GM21360 (cell line): ENCODE results near the gene PWWP2B.

Source experiments
- ATAC-seq: cut with Tn5 transposase; IDR thresholded peaks from one replicate; pipeline ENCODE4 v1.9.1; 2021; ENCODE audit warnings: mild to moderate bottlenecking, moderate library complexity; ENCODE audit not compliant: unreplicated experiment

Gene PWWP2B

DNA sequence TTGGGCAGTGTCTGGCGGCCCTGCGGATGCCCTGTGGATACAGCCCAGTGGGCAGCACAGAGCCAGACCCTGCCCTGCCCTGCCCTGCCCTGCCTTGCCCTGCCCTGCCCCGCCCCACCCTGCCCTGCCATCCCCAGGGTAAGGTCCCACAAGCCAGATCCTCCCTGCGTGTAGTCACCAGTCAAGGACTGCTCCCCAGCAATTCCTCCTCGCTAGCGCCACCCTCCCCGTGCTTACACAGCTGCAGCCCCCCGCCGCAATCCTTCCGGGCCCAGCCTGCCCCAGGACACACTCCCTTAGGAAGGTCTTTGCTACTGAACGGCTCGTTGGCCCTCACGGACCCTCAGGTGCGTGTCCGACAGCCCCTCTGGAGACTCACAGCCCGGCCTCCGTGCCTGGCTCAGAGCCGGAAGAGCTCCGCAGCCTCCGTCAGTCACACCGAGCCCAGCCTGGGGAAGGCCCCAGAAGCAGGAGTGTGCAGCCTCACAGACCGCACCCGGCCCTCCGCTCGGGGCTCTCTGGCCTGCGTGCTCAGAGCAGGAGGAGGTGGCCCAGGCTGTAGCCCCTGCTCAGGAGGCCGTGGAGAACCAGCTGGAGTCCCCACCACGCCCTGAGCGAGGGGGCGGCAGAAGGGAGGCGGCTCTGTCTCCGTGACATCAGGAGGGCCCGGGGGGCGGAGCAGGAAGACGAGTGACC lies 68.3 kb downstream of the PWWP2B start:
- ATAC-seq, result no peak

DNA sequence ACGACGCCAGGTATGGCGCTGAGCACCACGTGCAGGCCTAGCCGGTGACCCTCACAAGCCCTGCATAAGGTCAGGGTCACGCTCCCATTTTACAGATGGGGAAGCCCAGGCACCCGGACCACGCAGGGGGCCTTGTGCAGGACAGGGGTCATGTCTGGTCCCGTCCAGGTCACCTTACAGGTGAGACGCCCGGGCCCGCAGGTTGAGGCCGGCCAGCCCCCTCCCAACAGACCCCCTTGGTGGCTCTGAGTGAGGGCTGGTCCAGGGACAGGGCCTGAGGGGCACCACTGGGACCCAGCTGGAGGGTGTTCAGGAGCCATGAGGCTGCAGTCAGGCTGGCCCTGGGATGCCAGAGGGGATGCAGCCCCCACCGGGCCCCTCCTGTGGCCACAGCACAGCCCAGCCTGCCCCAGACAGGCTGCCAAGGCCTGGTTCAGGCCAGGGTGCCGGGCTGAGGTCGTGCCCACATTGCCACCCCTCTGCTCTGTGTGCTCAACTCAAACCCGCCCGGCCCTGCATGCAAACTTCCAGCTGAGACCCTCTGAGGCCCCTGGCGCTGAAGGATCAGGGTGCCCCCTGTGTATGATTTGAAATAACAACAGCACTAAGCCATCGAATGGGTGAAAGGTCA lies 69.0 kb downstream of the PWWP2B start:
- no peak for ATAC-seq

DNA sequence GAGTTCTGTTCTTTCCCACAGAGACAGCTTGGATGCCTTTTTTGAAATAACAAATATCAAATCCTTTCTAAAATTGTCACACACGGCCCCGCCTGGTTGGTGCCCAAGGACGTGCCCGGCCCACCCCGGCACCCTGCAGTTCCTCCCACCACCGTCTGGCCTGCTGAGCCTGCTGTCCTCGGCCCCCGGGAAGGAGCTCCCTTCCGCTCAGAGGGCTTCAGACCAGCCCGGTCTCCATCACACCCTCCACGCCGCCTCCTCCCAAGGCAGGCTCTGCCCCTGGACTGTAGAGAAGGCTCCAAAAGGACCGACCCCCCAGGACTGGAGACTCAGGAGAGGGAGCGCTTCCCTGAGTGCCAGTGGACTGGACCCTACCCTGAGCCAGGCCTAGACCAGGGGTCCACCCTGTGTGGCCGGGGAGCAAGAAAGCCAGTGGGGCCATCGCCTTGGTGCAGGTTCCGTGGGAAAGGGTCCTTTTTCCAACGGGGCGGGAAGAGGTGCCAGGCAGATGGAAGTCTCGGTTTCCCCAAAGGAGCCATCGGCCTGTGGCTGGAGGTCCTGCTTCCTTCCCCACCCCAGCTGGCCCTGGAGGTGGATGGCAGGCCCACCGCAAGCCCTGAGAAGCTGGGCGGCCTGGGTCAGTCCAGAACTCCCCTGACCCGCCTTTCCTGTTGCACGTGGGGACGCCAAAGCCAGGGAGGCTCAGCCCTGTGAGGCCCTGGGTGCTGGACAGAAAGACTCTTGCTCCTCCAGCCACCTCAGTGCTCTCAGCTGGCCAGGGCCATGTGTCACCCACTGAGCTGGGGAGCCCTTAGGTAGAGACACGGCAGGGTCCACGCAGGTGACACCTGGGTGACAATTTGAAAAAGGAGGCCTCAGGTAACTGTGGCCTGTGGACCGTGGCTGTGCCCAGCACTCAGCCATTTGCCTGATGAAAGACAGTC lies 69.8 kb downstream of the PWWP2B start:
- no peak for ATAC-seq
